Central memory CD8-positive, alpha-beta T cell (primary cell): ENCODE results near the gene FARP2.

Source experiments
- ATAC-seq: fragments of 150-1000 bp; cut with Tn5 transposase; replicated peaks from 2 replicates; pipeline ENCODE4 v1.10.0; 2022; ENCODE audit warnings: mild to moderate bottlenecking, moderate FRiP score, moderate number of reproducible peaks; ENCODE audit not compliant: poor library complexity, severe bottlenecking; ENCODE audit errors: extremely low read depth
- DNase-seq, 2 donors: peaks; one replicate each; pipeline ENCODE4 v3.0.0; 2021; ENCODE audit warnings: low spot score in 2 of 2
- H3K27ac Mint-ChIP-seq: one replicate; pipeline ENCODE4 v1.8.0; 2022; ENCODE audit warnings: low read depth, mild to moderate bottlenecking, moderate library complexity, mixed read lengths
- H3K27me3 Mint-ChIP-seq: one replicate; pipeline ENCODE4 v1.8.0; 2022; ENCODE audit warnings: mixed read lengths
- H3K36me3 Mint-ChIP-seq: one replicate; pipeline ENCODE4 v1.8.0; 2022; ENCODE audit warnings: mild to moderate bottlenecking, moderate library complexity, mixed read lengths; ENCODE audit not compliant: insufficient read depth
- H3K4me1 Mint-ChIP-seq: one replicate; pipeline ENCODE4 v1.8.0; 2022; ENCODE audit warnings: mixed read lengths
- H3K4me3 Mint-ChIP-seq: one replicate; pipeline ENCODE4 v1.8.0; 2022; ENCODE audit warnings: mild to moderate bottlenecking, moderate library complexity, mixed read lengths
- H3K9me3 Mint-ChIP-seq: one replicate; pipeline ENCODE4 v1.8.0; 2022; ENCODE audit warnings: mixed read lengths

The FARP2 gene

GRCh38 chr2:241534701-241535375 is 178.8 kb downstream of the FARP2 start:
- H3K27ac Mint-ChIP-seq, result no peak overlapping the region
- H3K4me1 Mint-ChIP-seq, result no peaks in the 10 kb centered on the region
- ATAC-seq (no peak), DNase-seq (no peak)
- no peak overlapping the region for H3K4me3 Mint-ChIP-seq
- no peaks in the 10 kb centered on the region for H3K36me3 Mint-ChIP-seq
- peaks cover 44% of the 10 kb centered on the region for H3K27me3 Mint-ChIP-seq
- H3K9me3 Mint-ChIP-seq, result no peaks in the 10 kb centered on the region

GRCh38 chr2:241535871-241536655 is 180.0 kb downstream of the FARP2 start:
- no peak for ATAC-seq
- Mint-ChIP-seq H3K4me1 (no peaks in the 10 kb centered on the region), H3K9me3 (no peaks in the 10 kb centered on the region), H3K27me3 (peaks cover 42% of the 10 kb centered on the region), H3K27ac (no peak overlapping the region), H3K4me3 (no peak overlapping the region), H3K36me3 (no peaks in the 10 kb centered on the region)
- no peak for DNase-seq

GRCh38 chr2:241538838-241539615 is 182.9 kb downstream of the FARP2 start:
- no peak overlapping the region for H3K4me3 Mint-ChIP-seq
- H3K9me3 Mint-ChIP-seq, result no peaks in the 10 kb centered on the region
- ATAC-seq, result no peak
- no peak overlapping the region for H3K27ac Mint-ChIP-seq
- H3K4me1 Mint-ChIP-seq, result no peaks in the 10 kb centered on the region
- no peaks in the 10 kb centered on the region for H3K36me3 Mint-ChIP-seq
- H3K27me3 Mint-ChIP-seq, result peaks cover 38% of the 10 kb centered on the region
- DNase-seq, result no peak

- Mint-ChIP-seq H3K9me3 (no peaks in the 10 kb centered on the region), H3K36me3 (no peaks in the 10 kb centered on the region), H3K27me3 (peaks cover 31% of the 10 kb centered on the region), H3K27ac (no peak overlapping the region), H3K4me1 (no peaks in the 10 kb centered on the region), H3K4me3 (no peak overlapping the region)
- ATAC-seq (no peak), DNase-seq (no peak)
Measured at GRCh38 chr2:241539616-241540374, 183.7 kb downstream of the FARP2 start.

GRCh38 chr2:241540401-241540770 is 184.3 kb downstream of the FARP2 start:
- H3K4me1 Mint-ChIP-seq, result no peaks in the 10 kb centered on the region
- no peak overlapping the region for H3K27ac Mint-ChIP-seq
- no peaks in the 10 kb centered on the region for H3K36me3 Mint-ChIP-seq
- no peaks in the 10 kb centered on the region for H3K9me3 Mint-ChIP-seq
- no peak for DNase-seq
- peaks cover 31% of the 10 kb centered on the region for H3K27me3 Mint-ChIP-seq
- H3K4me3 Mint-ChIP-seq, result peak overlapping the region; percentile 49
- no peak for ATAC-seq

GRCh38 chr2:241540771-241541561 is 184.9 kb downstream of the FARP2 start:
- H3K36me3 Mint-ChIP-seq, result no peaks in the 10 kb centered on the region
- no peak for ATAC-seq
- peak overlapping the region; percentile 49 for H3K4me3 Mint-ChIP-seq
- peak in 1 of 2 donors; percentile 27 for DNase-seq
- no peak overlapping the region for H3K27ac Mint-ChIP-seq
- no peaks in the 10 kb centered on the region for H3K9me3 Mint-ChIP-seq
- no peaks in the 10 kb centered on the region for H3K4me1 Mint-ChIP-seq
- peaks cover 26% of the 10 kb centered on the region for H3K27me3 Mint-ChIP-seq

- Mint-ChIP-seq H3K36me3 (no peaks in the 10 kb centered on the region), H3K4me1 (no peaks in the 10 kb centered on the region), H3K4me3 (no peak overlapping the region), H3K27ac (no peak overlapping the region), H3K9me3 (no peaks in the 10 kb centered on the region), H3K27me3 (peaks cover 21% of the 10 kb centered on the region)
- DNase-seq (no peak), ATAC-seq (no peak)
Measured at GRCh38 chr2:241541564-241542277, 185.6 kb downstream of the FARP2 start.

GRCh38 chr2:241542278-241542605 is 186.2 kb downstream of the FARP2 start:
- no peaks in the 10 kb centered on the region for H3K36me3 Mint-ChIP-seq
- H3K27ac Mint-ChIP-seq, result no peak overlapping the region
- DNase-seq (no peak), ATAC-seq (no peak)
- H3K4me3 Mint-ChIP-seq, result no peak overlapping the region
- H3K27me3 Mint-ChIP-seq, result peaks cover 21% of the 10 kb centered on the region
- no peaks in the 10 kb centered on the region for H3K9me3 Mint-ChIP-seq
- no peaks in the 10 kb centered on the region for H3K4me1 Mint-ChIP-seq
